GM18505 (cell line): ENCODE results near the gene GLT1D1.
A peak's percentile ranks its signal among the peaks of the same experiment; 100 is the strongest.

ENCODE experiments used
- ATAC-seq: cut with Tn5 transposase; IDR thresholded peaks from one replicate; pipeline ENCODE4 v1.9.1; 2021; ENCODE audit not compliant: unreplicated experiment
- POLR2A ChIP-seq: IDR thresholded peaks from 4 replicates; pipeline ENCODE4 v1.6.1; 2011; ENCODE audit warnings: borderline replicate concordance; ENCODE audit not compliant: insufficient read depth, insufficient read length; ENCODE audit errors: extremely low read depth

Gene GLT1D1

GRCh38 chr12:128815779-128816642, 37.3 kb upstream of the GLT1D1 start:
- ATAC-seq: no peak
- TF ChIP-seq POLR2A: peak; percentile 10

GRCh38 chr12:128816643-128816920, 36.7 kb upstream of the GLT1D1 start:
- TF ChIP-seq POLR2A: no peak
- ATAC-seq: no peak

- TF ChIP-seq POLR2A: peak; percentile 39
- peak; percentile 35 for ATAC-seq
Measured at GRCh38 chr12:128817111-128818015, 35.9 kb upstream of the GLT1D1 start.

- ATAC-seq: peak; percentile 38
- TF ChIP-seq POLR2A: no peak
Measured at GRCh38 chr12:128818065-128819022, 34.9 kb upstream of the GLT1D1 start.

- no peak for TF ChIP-seq POLR2A
- ATAC-seq: no peak
Measured at GRCh38 chr12:128819293-128820144, 33.8 kb upstream of the GLT1D1 start.

- no peak for TF ChIP-seq POLR2A
- ATAC-seq: no peak
Measured at GRCh38 chr12:128820253-128820652, 33.0 kb upstream of the GLT1D1 start.

- ATAC-seq: peak; percentile 47
- TF ChIP-seq POLR2A: peak; percentile 79
Measured at GRCh38 chr12:128820723-128821432, 32.4 kb upstream of the GLT1D1 start.

GRCh38 chr12:128823216-128823915, 29.9 kb upstream of the GLT1D1 start:
- peak; percentile 23 for ATAC-seq
- peak; percentile 25 for TF ChIP-seq POLR2A

GRCh38 chr12:128823916-128824839, 29.1 kb upstream of the GLT1D1 start, which contains the start of gene SLC15A4:
Gene SLC15A4, minus strand, starts transcription at chr12:128823958. Its CDS starts 15 bp downstream, at chr12:128823943.
- ATAC-seq: peak; percentile 85
- TF ChIP-seq POLR2A: peak; percentile 94

- TF ChIP-seq POLR2A: no peak
- ATAC-seq: no peak
Measured at GRCh38 chr12:128825835-128826234, 27.4 kb upstream of the GLT1D1 start.
